GM21390 (cell line): Measurements from ENCODE around the gene SCP2.

ENCODE experiments used
- ATAC-seq: cut with Tn5 transposase; IDR thresholded peaks from one replicate; pipeline ENCODE4 v1.9.1; 2021; ENCODE audit not compliant: unreplicated experiment

The SCP2 gene

GRCh38 chr1:53066488-53066887 lies 139.4 kb downstream of the SCP2 start:
- ATAC-seq: no peak

- no peak for ATAC-seq
These were observed 140.0 kb downstream of the SCP2 start for GRCh38 chr1:53066891-53067738.

- no peak for ATAC-seq
These were observed 140.8 kb downstream of the SCP2 start for GRCh38 chr1:53067886-53068285.

GRCh38 chr1:53068314-53069099 lies 141.4 kb downstream of the SCP2 start:
- no peak for ATAC-seq

- ATAC-seq: no peak
These were observed 142.2 kb downstream of the SCP2 start for GRCh38 chr1:53069265-53069662.

- no peak for ATAC-seq
These were observed 142.7 kb downstream of the SCP2 start for GRCh38 chr1:53069663-53070327.

GRCh38 chr1:53070621-53071020 lies 143.5 kb downstream of the SCP2 start:
- ATAC-seq: no peak

GRCh38 chr1:53071167-53071865 lies 144.2 kb downstream of the SCP2 start:
- ATAC-seq: no peak

GRCh38 chr1:53071915-53072314 lies 144.8 kb downstream of the SCP2 start:
- ATAC-seq: no peak

- no peak for ATAC-seq
These were observed 146.2 kb downstream of the SCP2 start for GRCh38 chr1:53073287-53073686.

GRCh38 chr1:53073868-53074311 lies 146.8 kb downstream of the SCP2 start:
- no peak for ATAC-seq

- ATAC-seq: no peak
These were observed 147.5 kb downstream of the SCP2 start for GRCh38 chr1:53074313-53075154.

GRCh38 chr1:53075206-53075605 lies 148.1 kb downstream of the SCP2 start:
- ATAC-seq: no peak

- ATAC-seq: no peak
These were observed 148.7 kb downstream of the SCP2 start for GRCh38 chr1:53075761-53076163.

GRCh38 chr1:53076165-53076564 lies 149.1 kb downstream of the SCP2 start:
- no peak for ATAC-seq

GRCh38 chr1:53076721-53077598 lies 149.9 kb downstream of the SCP2 start:
- ATAC-seq: no peak

GRCh38 chr1:53077599-53077965 lies 150.5 kb downstream of the SCP2 start:
- ATAC-seq: no peak

- no peak for ATAC-seq
These were observed 151.4 kb downstream of the SCP2 start for GRCh38 chr1:53078333-53079101.
